CD4-positive, alpha-beta memory T cell (primary cell): ENCODE results near the gene PBRM1. TPM values are rescaled to one million over a fixed set of nuclear protein-coding genes. Genes with fewer than 3 reads are reported as not detected.

ENCODE experiments used
- CTCF ChIA-PET: fragments of 350-600 bp; sonication (Branson Sonifier 250); formaldehyde crosslinking; loops from one replicate; lab custom pipeline; 2021; ENCODE audit warnings: inconsistent platforms; ENCODE audit not compliant: partially characterized antibody; lab: Charles Lee
- POLR2A ChIA-PET: fragments of 350-600 bp; sonication (Branson Sonifier 250); formaldehyde crosslinking; loops from one replicate; lab custom pipeline; 2021; ENCODE audit not compliant: partially characterized antibody; lab: Charles Lee
- DNase-seq, 5 donors: peaks; one replicate each; pipeline versions ENCODE4 v3.0.0 to v3.0.0-alpha.2; 2020 to 2022; ENCODE audit warnings: mixed read lengths in 1 of 5
- H3K27ac ChIP-seq: one replicate; pipeline ENCODE4 v1.7.0; 2013; ENCODE audit warnings: low read depth, low read length
- H3K27me3 ChIP-seq: 2 replicates; pipeline ENCODE4 v1.7.0; 2013; ENCODE audit warnings: mild to moderate bottlenecking, low read length, moderate library complexity; ENCODE audit not compliant: insufficient read depth
- H3K36me3 ChIP-seq: 2 replicates; pipeline ENCODE4 v1.7.0; 2013; ENCODE audit warnings: mild to moderate bottlenecking, low read length, moderate library complexity; ENCODE audit not compliant: insufficient read depth
- H3K4me1 ChIP-seq: 2 replicates; pipeline ENCODE4 v1.7.0; 2013; ENCODE audit warnings: mild to moderate bottlenecking, low read length, moderate library complexity; ENCODE audit not compliant: insufficient read depth
- H3K4me3 ChIP-seq, 2 donors: one replicate each; pipeline ENCODE4 v1.7.0; 2013; ENCODE audit warnings: low read length in 2 of 2, mild to moderate bottlenecking in 1 of 2
- H3K9me3 ChIP-seq, 2 donors: one replicate each; pipeline ENCODE4 v1.7.0; 2013; ENCODE audit warnings: low read length in 2 of 2, control low read depth in 1 of 2; ENCODE audit not compliant: control insufficient read depth in 1 of 2
- H3K27ac Mint-ChIP-seq, 7 donors: one replicate each; pipeline ENCODE4 v1.8.0; 2020 to 2021; ENCODE audit warnings: mixed read lengths in 7 of 7, mild to moderate bottlenecking in 6 of 7, inconsistent platforms in 3 of 7, moderate library complexity in 3 of 7
- H3K27me3 Mint-ChIP-seq, 2 donors: one replicate each; pipeline ENCODE4 v1.8.0; 2020 to 2021; ENCODE audit warnings: mixed read lengths in 2 of 2
- H3K36me3 Mint-ChIP-seq, 2 donors: one replicate each; pipeline ENCODE4 v1.8.0; 2020 to 2021; ENCODE audit warnings: mixed read lengths in 2 of 2, inconsistent platforms in 1 of 2, mild to moderate bottlenecking in 1 of 2
- H3K4me1 Mint-ChIP-seq, 4 donors: one replicate each; pipeline ENCODE4 v1.8.0; 2020 to 2021; ENCODE audit warnings: mixed read lengths in 4 of 4, mild to moderate bottlenecking in 1 of 4
- H3K4me3 Mint-ChIP-seq, 8 donors: one replicate each; pipeline ENCODE4 v1.8.0; 2020 to 2021; ENCODE audit warnings: mixed read lengths in 8 of 8, mild to moderate bottlenecking in 7 of 8, moderate library complexity in 6 of 8, inconsistent platforms in 3 of 8
- H3K9me3 Mint-ChIP-seq, 8 donors: one replicate each; pipeline ENCODE4 v1.8.0; 2020 to 2021; ENCODE audit warnings: mixed read lengths in 8 of 8, mild to moderate bottlenecking in 5 of 8, inconsistent platforms in 3 of 8, moderate library complexity in 1 of 8
- intact Hi-C: fragments of 100-400 bp; cut with micrococcal nuclease; formaldehyde crosslinking; loops from one replicate; pipeline ENCODE4 v1.15.1; 2023
- polyA plus RNA-seq, 2 donors: library from polyadenylated mRNA; unstranded; fragments of 300-500 nt; fragmentation: Illumina TruSeq; gene quantifications; one replicate each; pipeline ENCODE4 v1.2.3, GENCODE V29; 2021
- total RNA-seq, 2 experiments: library from RNA; stranded (reverse); gene quantifications; one replicate each; pipeline ENCODE4 v1.2.3, GENCODE V29; 2021

The PBRM1 gene
- total and polyA plus RNA-seq, 4 experiments from 2014 or later = 67.9 to 91.6 (median 76.3) TPM

DNA sequence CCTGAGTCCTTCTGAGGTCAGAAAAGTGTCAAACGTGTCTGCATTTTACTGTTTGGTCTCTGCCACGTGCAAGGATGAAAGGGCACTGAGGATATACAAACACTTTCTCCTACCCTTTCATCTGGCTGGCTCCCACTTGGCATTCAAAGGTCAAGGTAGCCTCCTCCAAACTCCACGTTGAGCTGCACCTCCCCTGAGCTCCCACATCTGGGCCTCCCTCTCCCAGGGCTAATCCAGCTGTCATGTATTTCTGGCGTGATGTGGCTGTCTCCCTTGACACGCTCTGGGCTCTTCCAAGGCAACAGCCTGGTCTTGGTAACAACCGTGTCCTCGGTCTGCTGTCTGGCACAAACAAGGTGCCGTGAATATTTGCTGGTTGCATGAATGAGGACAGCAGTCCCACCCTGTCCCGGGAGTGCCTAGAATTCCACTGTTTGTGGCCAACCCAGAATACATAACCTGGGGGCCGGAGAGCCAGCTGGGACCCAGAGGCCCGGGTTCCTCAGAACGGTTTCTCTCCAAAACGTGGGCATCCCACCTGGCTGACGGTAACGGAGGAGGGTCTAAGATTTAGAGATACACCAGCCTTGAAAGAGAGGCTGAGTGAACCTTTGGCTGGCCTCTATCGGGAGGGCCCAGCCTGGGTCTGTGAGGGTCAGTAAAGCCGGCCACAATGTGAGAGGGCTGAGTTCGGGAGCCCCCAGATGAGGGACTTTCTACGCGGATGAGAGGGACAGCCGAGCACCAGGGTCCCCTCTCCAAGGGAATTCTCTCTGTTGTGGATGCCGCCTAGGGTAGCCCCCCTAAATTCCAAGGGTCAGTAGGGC lies 19.1 kb upstream of the PBRM1 start:
- CTCF ChIA-PET = no interaction called here
- intact Hi-C loops = no loop called here
- POLR2A ChIA-PET = interaction anchor here (1.1 to 3.6 kb wide), 10 partner anchors 9 to 339 kb away, joined by 3 to 26 read pairs (median 8); partner anchors contain the start of genes GNL3, NEK4 and PBRM1

DNA sequence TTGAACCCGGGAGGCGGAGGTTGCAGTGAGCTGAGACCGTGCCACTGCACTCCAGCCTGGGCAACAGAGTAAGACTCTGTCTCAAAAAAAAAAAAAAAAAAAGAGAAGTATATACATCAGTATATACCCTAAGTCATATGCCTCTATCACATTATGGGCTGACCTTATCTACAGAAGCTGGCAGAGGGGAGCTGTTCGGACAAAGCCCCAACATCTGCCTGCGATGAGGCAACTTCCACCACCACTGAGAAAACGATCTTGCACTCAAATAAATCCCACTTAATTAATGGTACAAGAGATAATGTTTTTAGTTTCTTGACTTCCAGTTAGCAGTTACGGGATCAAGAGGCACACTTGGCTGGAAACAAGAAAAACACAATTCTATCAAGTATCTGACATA lies 17.6 kb upstream of the PBRM1 start:
- POLR2A ChIA-PET = interaction anchor here (1.6 kb wide), 1 partner anchor 18 kb away, joined by 9 read pairs; the partner anchor contains the start of genes GNL3 and PBRM1
- intact Hi-C loops = no loop called here

More for the DNA sequence above, 19.1 kb upstream of the PBRM1 start:
- Histone ChIP-seq H3K27ac (peak overlapping the region; percentile 87), H3K9me3 (no peaks in the 10 kb centered on the region), H3K27me3 (no peaks in the 10 kb centered on the region), H3K4me1 (peaks cover 39% of the 10 kb centered on the region), H3K4me3 (peak overlapping the region; percentile 75 to 99), H3K36me3 (peaks cover 16% of the 10 kb centered on the region)
- peak overlapping the region; percentile 89 to 99 (median 96) for H3K27ac Mint-ChIP-seq
- H3K27me3 Mint-ChIP-seq = no peaks in the 10 kb centered on the region
- peaks cover 16 to 46% (median 27%) of the 10 kb centered on the region in 4 donors for H3K4me1 Mint-ChIP-seq
- peak overlapping the region; percentile 92 to 98 (median 96) for H3K4me3 Mint-ChIP-seq
- no peaks in the 10 kb centered on the region for H3K9me3 Mint-ChIP-seq
- H3K36me3 Mint-ChIP-seq = peaks cover 0 to 31% of the 10 kb centered on the region in 2 donors
- DNase-seq = peak in 1 of 5 donors; percentile 8

DNA sequence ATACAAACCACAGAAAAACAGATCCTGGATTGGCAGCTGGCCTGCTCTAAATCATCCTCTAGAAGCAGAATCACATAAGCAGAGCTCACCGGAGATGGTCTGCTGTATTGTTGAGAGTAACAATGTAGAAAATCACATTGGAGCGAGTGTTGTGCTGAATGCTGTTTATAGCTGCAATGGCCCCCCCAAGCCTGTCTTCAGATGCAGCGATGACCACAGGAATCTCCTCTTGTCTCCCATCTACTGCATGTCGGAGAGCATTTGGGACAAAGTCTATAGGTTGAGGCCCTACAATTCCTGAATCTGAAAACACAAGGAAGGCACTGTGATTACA lies 11.9 kb upstream of the PBRM1 start:
- no peaks in the 10 kb centered on the region for H3K9me3 ChIP-seq
- H3K27ac ChIP-seq = no peak overlapping the region
- Mint-ChIP-seq H3K27ac (peak overlapping the region in 5 of 7 donors; percentile 15 to 64 (median 63)), H3K4me3 (no peak overlapping the region), H3K27me3 (no peaks in the 10 kb centered on the region), H3K36me3 (peaks cover 26 to 58% of the 10 kb centered on the region in 2 donors), H3K9me3 (no peaks in the 10 kb centered on the region), H3K4me1 (peaks cover 1 to 15% (median 6%) of the 10 kb centered on the region in 4 donors)
- H3K4me3 ChIP-seq = no peak overlapping the region
- DNase-seq = no peak
- H3K27me3 ChIP-seq = no peaks in the 10 kb centered on the region
- intact Hi-C loops = no loop called here
- POLR2A ChIA-PET = interaction anchor here (3.0 kb wide), 1 partner anchor 8 kb away, joined by 11 read pairs; the partner anchor contains the start of genes GLT8D1 and SPCS1
- CTCF ChIA-PET = no interaction called here
- no peaks in the 10 kb centered on the region for H3K4me1 ChIP-seq
- peaks cover 55% of the 10 kb centered on the region for H3K36me3 ChIP-seq

More for the DNA sequence above, 17.6 kb upstream of the PBRM1 start:
- Mint-ChIP-seq H3K4me3 (peak overlapping the region in 6 of 8 donors; percentile 17 to 77 (median 54)), H3K4me1 (peaks cover 16 to 49% (median 26%) of the 10 kb centered on the region in 4 donors), H3K36me3 (peaks cover 0 to 30% of the 10 kb centered on the region in 2 donors), H3K27me3 (no peaks in the 10 kb centered on the region), H3K27ac (peak overlapping the region in 2 of 7 donors; percentile 60 to 99), H3K9me3 (no peaks in the 10 kb centered on the region)
- H3K27ac ChIP-seq = no peak overlapping the region
- CTCF ChIA-PET = no interaction called here
- no peaks in the 10 kb centered on the region for H3K9me3 ChIP-seq
- no peaks in the 10 kb centered on the region for H3K27me3 ChIP-seq
- no peak overlapping the region for H3K4me3 ChIP-seq
- H3K4me1 ChIP-seq = peaks cover 39% of the 10 kb centered on the region
- no peak for DNase-seq
- peaks cover 10% of the 10 kb centered on the region for H3K36me3 ChIP-seq

DNA sequence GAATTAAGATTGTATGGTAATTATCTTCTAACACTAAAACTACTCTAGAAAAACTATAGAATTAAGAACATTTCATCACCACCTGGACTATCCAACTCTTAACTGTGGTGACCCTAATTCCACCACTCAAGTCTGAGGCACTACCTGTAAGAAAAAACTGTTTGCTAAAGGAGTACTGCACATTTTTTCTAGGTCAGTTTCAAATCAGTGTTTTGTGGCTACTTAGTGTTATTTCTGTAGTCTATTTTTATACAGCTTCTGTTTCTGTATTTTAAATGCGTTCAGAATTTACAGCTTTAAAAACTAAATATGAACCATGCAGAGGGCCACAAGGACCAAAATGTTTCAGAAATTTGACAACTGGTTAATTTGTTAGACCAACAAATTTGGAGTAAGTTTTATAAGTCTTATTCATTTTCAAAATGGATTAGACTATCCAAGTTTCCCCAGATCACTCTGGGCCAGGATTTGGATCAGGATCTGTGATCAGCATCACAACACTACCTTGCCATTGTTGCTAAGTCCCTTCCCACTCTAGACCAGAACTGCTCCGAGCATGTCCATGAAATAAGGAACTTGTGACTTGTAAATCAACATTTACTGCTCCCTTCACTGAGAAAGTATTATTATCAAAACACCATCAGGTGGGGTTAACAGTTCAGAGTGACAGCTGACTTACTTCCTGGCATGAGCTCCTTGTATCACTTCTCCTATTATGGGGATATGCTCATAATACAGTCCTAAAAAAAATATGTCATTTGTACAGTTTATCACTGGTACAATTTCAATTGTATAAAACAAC lies 11.3 kb upstream of the PBRM1 start:
- H3K9me3 ChIP-seq = no peaks in the 10 kb centered on the region
- intact Hi-C loops = no loop called here
- peaks cover 61% of the 10 kb centered on the region for H3K36me3 ChIP-seq
- DNase-seq = no peak
- Mint-ChIP-seq H3K9me3 (no peaks in the 10 kb centered on the region), H3K36me3 (peaks cover 27 to 62% of the 10 kb centered on the region in 2 donors), H3K4me3 (no peak overlapping the region), H3K27ac (peak overlapping the region in 5 of 7 donors; percentile 15 to 64 (median 63)), H3K27me3 (no peaks in the 10 kb centered on the region), H3K4me1 (peaks cover 1 to 15% (median 6%) of the 10 kb centered on the region in 4 donors)
- no peaks in the 10 kb centered on the region for H3K27me3 ChIP-seq
- no peak overlapping the region for H3K27ac ChIP-seq
- ChIA-PET POLR2A (interaction anchor here (1.9 to 3.0 kb wide), 2 partner anchors 9 to 10 kb away, joined by 6 to 11 read pairs; partner anchors contain the start of genes GLT8D1, GNL3 and SPCS1), CTCF (no interaction called here)
- no peak overlapping the region for H3K4me3 ChIP-seq
- H3K4me1 ChIP-seq = no peaks in the 10 kb centered on the region

DNA sequence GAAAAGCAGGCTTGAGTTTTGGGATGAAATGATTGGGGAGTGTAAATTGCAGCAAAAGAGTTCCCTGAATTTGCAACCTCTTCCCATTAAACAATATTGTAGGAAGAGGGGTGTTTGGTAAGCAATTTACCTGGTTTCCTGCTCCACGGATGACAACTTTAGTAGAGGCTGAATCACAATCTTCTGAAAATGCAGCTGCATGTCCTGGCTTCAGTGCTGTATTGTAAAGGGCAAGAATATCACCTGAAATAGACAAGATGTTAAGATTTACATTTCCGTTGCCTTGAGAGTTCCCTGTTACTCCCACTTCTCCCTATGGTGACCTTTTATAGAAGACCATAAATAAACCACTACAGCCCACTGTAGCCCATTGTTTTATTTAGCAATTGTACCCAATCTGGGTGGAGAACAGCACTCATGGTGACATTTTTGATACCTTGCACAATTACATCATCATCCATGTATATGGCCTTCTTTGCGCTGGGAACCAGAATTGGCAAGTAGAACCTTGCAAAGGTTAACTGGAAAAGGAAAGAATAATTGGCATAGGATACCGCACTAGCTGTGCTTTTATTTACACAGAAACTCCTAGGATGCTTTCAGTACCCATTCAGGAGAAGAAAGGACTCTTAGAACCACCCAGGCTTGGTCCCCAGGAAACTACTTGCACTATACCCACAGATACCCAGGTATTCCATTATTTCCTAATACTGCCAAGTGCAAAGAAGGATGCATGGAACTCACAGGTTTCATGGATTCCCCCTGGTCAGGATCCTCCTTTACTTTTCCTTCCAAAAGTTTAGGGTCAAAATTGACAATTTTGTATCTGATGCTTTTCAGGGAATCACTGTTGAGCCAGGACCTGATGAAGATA lies 10.3 kb upstream of the PBRM1 start:
- Histone ChIP-seq H3K4me1 (no peaks in the 10 kb centered on the region), H3K9me3 (no peaks in the 10 kb centered on the region), H3K4me3 (no peak overlapping the region), H3K27ac (no peak overlapping the region), H3K27me3 (no peaks in the 10 kb centered on the region), H3K36me3 (peaks cover 68% of the 10 kb centered on the region)
- peaks cover 32 to 70% of the 10 kb centered on the region in 2 donors for H3K36me3 Mint-ChIP-seq
- no peak overlapping the region for H3K4me3 Mint-ChIP-seq
- H3K27ac Mint-ChIP-seq = peak overlapping the region in 1 of 7 donors; percentile 65
- ChIA-PET POLR2A (interaction anchor here (1.9 to 3.0 kb wide), 2 partner anchors 9 to 10 kb away, joined by 6 to 11 read pairs; partner anchors contain the start of genes GLT8D1, GNL3 and SPCS1), CTCF (no interaction called here)
- peaks cover 1 to 15% (median 6%) of the 10 kb centered on the region in 4 donors for H3K4me1 Mint-ChIP-seq
- H3K27me3 Mint-ChIP-seq = no peaks in the 10 kb centered on the region
- intact Hi-C loops = no loop called here
- DNase-seq = no peak
- no peaks in the 10 kb centered on the region for H3K9me3 Mint-ChIP-seq

DNA sequence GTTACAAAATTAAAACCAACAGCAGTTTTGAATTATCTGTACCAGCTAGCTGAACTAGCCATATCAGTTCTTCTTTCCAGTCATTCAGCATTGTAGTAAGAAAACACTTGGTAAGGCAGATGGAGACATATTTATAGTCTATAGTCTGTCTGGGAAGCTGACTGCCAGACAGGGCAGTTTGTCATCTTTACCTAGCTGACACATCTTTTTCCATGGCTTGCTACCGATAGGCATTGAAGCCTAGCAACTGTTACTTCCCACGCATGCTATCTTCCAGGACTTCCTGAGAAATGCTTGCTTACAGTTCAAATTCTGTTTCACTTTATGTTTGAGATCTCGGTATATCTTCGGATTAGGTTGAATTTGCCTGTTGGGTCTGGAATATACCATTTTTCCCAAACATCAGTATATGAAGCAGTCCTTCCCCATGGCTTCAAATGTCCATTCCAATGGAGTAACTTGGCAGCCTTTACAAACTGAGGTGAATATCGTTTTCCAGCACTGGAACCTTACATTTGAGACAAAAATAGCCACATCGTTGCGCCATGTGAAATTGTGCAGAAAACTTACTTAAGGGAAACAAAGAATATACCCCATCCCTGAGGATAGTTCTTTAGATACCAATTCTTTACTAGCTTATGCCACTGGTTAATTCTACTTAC lies 8.9 kb upstream of the PBRM1 start:
- CTCF ChIA-PET = no interaction called here
- H3K27me3 Mint-ChIP-seq = no peaks in the 10 kb centered on the region
- intact Hi-C loops = no loop called here
- H3K4me1 Mint-ChIP-seq = peaks cover 2 to 11% (median 7%) of the 10 kb centered on the region in 4 donors
- H3K9me3 Mint-ChIP-seq = no peaks in the 10 kb centered on the region
- no peak overlapping the region for H3K4me3 Mint-ChIP-seq
- DNase-seq = no peak
- Histone ChIP-seq H3K4me3 (no peak overlapping the region), H3K36me3 (peaks cover 75% of the 10 kb centered on the region), H3K4me1 (no peaks in the 10 kb centered on the region), H3K9me3 (no peaks in the 10 kb centered on the region), H3K27me3 (no peaks in the 10 kb centered on the region), H3K27ac (no peak overlapping the region)
- peaks cover 43 to 79% of the 10 kb centered on the region in 2 donors for H3K36me3 Mint-ChIP-seq
- H3K27ac Mint-ChIP-seq = peak overlapping the region in 1 of 7 donors; percentile 73
- POLR2A ChIA-PET = interaction anchor here (3.0 kb wide), 1 partner anchor 11 kb away, joined by 11 read pairs; the partner anchor contains the start of genes GLT8D1 and SPCS1
